Upper lobe of right lung (tissue), 1 donor: ENCODE results near the gene IRF2BPL. TPM values are rescaled to one million over a fixed set of nuclear protein-coding genes. Genes with fewer than 3 reads are reported as not detected.

ENCODE experiments used
- ATAC-seq: fragments of 200-7000 bp; cut with Tn5 transposase; one replicate; pipeline ENCODE4 v1.9.1; 2020; ENCODE audit warnings: mild to moderate bottlenecking, moderate library complexity
- DNase-seq: peaks from one replicate; pipeline ENCODE4 v3.0.0-alpha.2; 2020
- H3K27ac ChIP-seq: fragments of 200-600 bp; one replicate; pipeline ENCODE4 v1.8.0; 2022
- H3K27me3 ChIP-seq: fragments of 200-600 bp; one replicate; pipeline ENCODE4 v1.8.0; 2022; ENCODE audit warnings: mild to moderate bottlenecking
- H3K36me3 ChIP-seq: fragments of 200-600 bp; one replicate; pipeline ENCODE4 v1.8.0; 2022
- H3K4me1 ChIP-seq: fragments of 200-600 bp; one replicate; pipeline ENCODE4 v1.8.0; 2022
- H3K4me3 ChIP-seq: fragments of 200-600 bp; one replicate; pipeline ENCODE4 v1.8.0; 2022; ENCODE audit warnings: mild to moderate bottlenecking
- H3K9me3 ChIP-seq: fragments of 200-600 bp; one replicate; pipeline ENCODE4 v1.8.0; 2022
- CTCF ChIP-seq: fragments of 200-600 bp; IDR thresholded peaks from one replicate; pipeline ENCODE4 v1.8.0; 2022; ENCODE audit warnings: antibody characterized with exemption
- intact Hi-C: fragments of 100-400 bp; cut with DNase I; formaldehyde crosslinking; loops from one replicate; pipeline ENCODE4 v1.11.0; 2022
- total RNA-seq: library from RNA; stranded (reverse); fragmentation: NEBNext Ultra II Directional; extraction: Animal tissue kit (Norgen Biotek cat#: 25700); gene quantifications from one replicate; pipeline ENCODE4 v1.2.1, GENCODE V29; 2021
- donor health status: DM: no; HTN: yes; CAD: no; lungs with severe emphysema.

IRF2BPL gene
- total RNA-seq, 1 donor from 2014 or later, result 50.6 TPM

DNA sequence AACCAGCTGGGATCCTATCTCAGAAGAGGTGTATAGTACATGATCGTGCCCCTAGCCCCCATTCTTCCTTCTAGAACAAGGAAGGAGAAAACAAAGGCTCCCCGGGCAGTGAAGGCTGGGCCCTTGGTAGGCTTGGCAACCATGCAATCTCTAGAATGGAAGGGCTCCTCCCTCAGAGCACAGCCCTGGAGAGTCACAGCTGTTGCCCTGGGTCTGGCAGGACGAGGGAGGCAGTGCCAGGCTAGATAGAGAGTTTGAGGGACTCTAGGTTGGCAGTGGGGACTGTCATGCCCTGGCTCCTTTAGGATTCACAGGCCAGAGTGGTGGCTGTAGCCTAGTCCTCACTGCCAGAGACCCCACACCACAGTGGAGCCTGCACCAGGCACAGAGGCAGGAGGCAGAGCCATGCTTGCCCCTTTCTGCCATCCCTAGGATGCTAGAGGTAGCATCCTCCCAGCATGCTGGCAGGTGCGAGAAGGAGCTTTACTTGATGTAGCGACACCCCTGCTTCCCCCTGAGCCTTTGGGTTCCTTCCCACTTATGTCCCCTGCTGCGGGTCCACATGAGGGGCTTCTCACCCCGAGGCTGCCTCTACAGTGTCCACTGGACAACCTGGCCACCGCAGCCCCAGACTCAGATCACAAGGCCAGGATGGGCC, 36.1 kb upstream of the IRF2BPL start:
- intact Hi-C loops, result loop anchor here (5.0 kb wide), 1 partner anchor 187 kb away; no protein-coding TSS in a partner anchor
- ATAC-seq, result no peak
- no peaks in the 10 kb centered on the region for H3K36me3 ChIP-seq
- no peaks in the 10 kb centered on the region for H3K27me3 ChIP-seq
- TF ChIP-seq CTCF, result no peak
- H3K4me3 ChIP-seq, result no peak overlapping the region
- H3K4me1 ChIP-seq, result peaks cover 10% of the 10 kb centered on the region
- H3K9me3 ChIP-seq, result no peaks in the 10 kb centered on the region
- no peak for DNase-seq
- H3K27ac ChIP-seq, result no peak overlapping the region

DNA sequence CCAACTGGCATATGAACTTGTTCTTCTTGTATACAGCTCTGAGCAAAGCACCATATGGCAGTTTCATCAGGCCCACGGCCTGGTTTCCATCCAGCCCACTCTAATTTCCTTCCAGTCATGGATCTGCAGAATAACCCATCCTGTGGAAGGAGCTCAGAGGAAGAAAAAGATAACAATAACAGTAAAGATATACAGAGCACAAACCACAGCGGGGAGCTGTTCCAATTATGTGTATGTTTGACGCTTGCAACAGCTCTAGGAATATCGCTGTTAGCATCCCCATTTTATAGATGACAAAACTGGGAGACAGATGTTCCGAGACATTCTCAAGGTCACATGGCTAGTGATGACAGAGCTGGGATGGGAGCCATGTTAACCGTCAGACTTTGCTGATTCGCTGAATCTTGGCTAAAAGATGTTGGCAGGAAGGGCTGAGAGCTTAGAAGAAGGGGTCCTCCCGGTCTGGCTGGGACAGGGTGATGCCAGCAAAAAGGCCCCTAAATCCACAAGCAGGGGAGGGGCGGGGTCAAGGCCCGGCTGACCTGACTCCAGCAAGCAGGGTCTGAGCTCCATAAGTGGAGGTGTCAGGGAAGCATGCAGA, 35.2 kb upstream of the IRF2BPL start:
- Histone ChIP-seq H3K27me3 (no peaks in the 10 kb centered on the region), H3K4me3 (no peak overlapping the region), H3K9me3 (no peaks in the 10 kb centered on the region), H3K4me1 (peaks cover 13% of the 10 kb centered on the region), H3K27ac (no peak overlapping the region), H3K36me3 (no peaks in the 10 kb centered on the region)
- no peak for TF ChIP-seq CTCF
- ATAC-seq (no peak), DNase-seq (no peak)
- intact Hi-C loops, result no loop called here

DNA sequence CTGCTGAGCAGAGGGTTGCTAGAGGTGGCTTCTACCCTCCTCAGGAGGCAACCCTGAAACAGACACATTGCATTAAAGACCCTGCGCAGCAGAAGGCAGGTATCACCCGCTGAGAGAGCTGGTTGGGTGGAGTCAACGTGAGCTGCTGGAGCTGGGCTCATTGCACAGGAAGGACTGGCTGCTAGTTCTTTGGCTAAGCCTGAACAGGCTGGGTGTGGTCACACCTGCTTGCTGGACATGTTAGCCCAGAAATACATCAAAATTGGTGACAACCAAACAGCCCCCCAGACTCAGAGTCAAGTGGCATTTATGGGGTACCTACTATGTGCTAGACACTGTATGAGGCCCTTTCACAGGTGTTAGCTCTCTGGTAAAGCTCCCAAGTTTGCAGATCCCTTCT, 33.8 kb upstream of the IRF2BPL start:
- no peaks in the 10 kb centered on the region for H3K27me3 ChIP-seq
- DNase-seq (no peak), ATAC-seq (no peak)
- no peaks in the 10 kb centered on the region for H3K36me3 ChIP-seq
- no peak overlapping the region for H3K4me3 ChIP-seq
- no peak for TF ChIP-seq CTCF
- intact Hi-C loops, result no loop called here
- no peaks in the 10 kb centered on the region for H3K9me3 ChIP-seq
- no peak overlapping the region for H3K27ac ChIP-seq
- H3K4me1 ChIP-seq, result peaks cover 3% of the 10 kb centered on the region

- H3K36me3 ChIP-seq, result no peaks in the 10 kb centered on the region
- intact Hi-C loops, result no loop called here
- DNase-seq, result no peak
- TF ChIP-seq CTCF, result no peak
- H3K27ac ChIP-seq, result no peak overlapping the region
- no peak for ATAC-seq
- no peaks in the 10 kb centered on the region for H3K9me3 ChIP-seq
- no peak overlapping the region for H3K4me3 ChIP-seq
- no peaks in the 10 kb centered on the region for H3K27me3 ChIP-seq
- peaks cover 3% of the 10 kb centered on the region for H3K4me1 ChIP-seq
Measured at GRCh38 chr14:77061630-77062257, 33.2 kb upstream of the IRF2BPL start.

DNA sequence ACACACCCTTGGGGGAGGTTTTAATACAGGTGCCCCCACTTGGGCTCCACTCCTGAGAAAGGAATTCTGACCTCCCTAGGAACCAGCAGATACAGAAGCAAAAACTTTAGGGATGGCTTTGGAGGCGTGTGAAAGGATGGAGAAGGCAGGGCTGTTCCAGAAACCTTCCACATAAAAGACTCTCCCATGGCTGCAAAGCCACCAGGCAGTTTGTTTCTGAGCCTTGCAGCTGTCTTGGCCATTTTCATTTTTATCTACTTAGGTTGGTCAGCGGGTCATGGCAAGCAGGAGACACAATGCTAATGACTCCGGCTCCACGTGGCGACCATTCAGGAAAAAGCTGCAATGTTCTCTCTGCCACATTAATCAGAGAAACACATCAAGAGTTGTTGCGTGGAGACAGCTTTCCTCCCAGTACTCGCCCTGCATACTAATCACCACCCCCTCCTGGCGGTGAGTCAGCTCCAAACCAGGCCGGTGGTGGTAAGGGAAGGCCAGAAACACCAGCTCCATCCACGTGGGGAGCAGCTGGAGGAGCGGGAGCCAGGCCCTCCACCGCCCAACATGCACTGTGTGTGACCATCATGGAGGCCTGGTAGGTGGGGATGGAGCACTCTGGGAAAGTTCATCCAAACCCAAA, 30.9 kb upstream of the IRF2BPL start:
- Histone ChIP-seq H3K4me1 (peaks cover 3% of the 10 kb centered on the region), H3K27me3 (no peaks in the 10 kb centered on the region), H3K4me3 (no peak overlapping the region), H3K9me3 (peaks cover 4% of the 10 kb centered on the region), H3K36me3 (no peaks in the 10 kb centered on the region), H3K27ac (no peak overlapping the region)
- DNase-seq (no peak), ATAC-seq (peak; percentile 70)
- TF ChIP-seq CTCF, result peak; percentile 21
- intact Hi-C loops, result no loop called here
